Ishikawa (cell line): ENCODE data around the gene ARHGEF6.

ENCODE experiments used
- CEBPB ChIP-seq: IDR thresholded peaks from 2 replicates; pipeline ENCODE4 v1.6.1; 2012
- CREB1 ChIP-seq: IDR thresholded peaks from 2 replicates; pipeline ENCODE4 v1.6.1; 2012; ENCODE audit warnings: low read depth
- EGR1 ChIP-seq: IDR thresholded peaks from 2 replicates; pipeline ENCODE4 v1.6.1; 2012
- EP300 ChIP-seq: IDR thresholded peaks from 2 replicates; pipeline ENCODE4 v1.6.1; 2012; ENCODE audit warnings: borderline replicate concordance
- FOXM1 ChIP-seq: IDR thresholded peaks from 2 replicates; pipeline ENCODE4 v1.6.1; 2012; ENCODE audit warnings: low read depth, borderline replicate concordance
- NFIC ChIP-seq: IDR thresholded peaks from 2 replicates; pipeline ENCODE4 v1.6.1; 2012
- RAD21 ChIP-seq: IDR thresholded peaks from 2 replicates; pipeline ENCODE4 v1.6.1; 2012; ENCODE audit warnings: low read depth
- TAF1 ChIP-seq: IDR thresholded peaks from 2 replicates; pipeline ENCODE4 v1.6.1; 2012; ENCODE audit warnings: low read depth, mild to moderate bottlenecking
- TEAD4 ChIP-seq: IDR thresholded peaks from 2 replicates; pipeline ENCODE4 v1.6.1; 2012
- YY1 ChIP-seq: IDR thresholded peaks from 2 replicates; pipeline ENCODE4 v1.6.1; 2012; ENCODE audit warnings: low read depth
- TF ChIP-seq, protein P1 (sequence below): IDR thresholded peaks from 2 replicates; pipeline ENCODE4 v1.6.1; 2012
- TF ChIP-seq, protein P2 (sequence below): IDR thresholded peaks from 2 replicates; pipeline ENCODE4 v1.6.1; 2012
- TF ChIP-seq, protein P3 (sequence below): IDR thresholded peaks from 2 replicates; pipeline ENCODE4 v1.6.1; 2012; ENCODE audit warnings: low read depth, mild to moderate bottlenecking

DNA sequence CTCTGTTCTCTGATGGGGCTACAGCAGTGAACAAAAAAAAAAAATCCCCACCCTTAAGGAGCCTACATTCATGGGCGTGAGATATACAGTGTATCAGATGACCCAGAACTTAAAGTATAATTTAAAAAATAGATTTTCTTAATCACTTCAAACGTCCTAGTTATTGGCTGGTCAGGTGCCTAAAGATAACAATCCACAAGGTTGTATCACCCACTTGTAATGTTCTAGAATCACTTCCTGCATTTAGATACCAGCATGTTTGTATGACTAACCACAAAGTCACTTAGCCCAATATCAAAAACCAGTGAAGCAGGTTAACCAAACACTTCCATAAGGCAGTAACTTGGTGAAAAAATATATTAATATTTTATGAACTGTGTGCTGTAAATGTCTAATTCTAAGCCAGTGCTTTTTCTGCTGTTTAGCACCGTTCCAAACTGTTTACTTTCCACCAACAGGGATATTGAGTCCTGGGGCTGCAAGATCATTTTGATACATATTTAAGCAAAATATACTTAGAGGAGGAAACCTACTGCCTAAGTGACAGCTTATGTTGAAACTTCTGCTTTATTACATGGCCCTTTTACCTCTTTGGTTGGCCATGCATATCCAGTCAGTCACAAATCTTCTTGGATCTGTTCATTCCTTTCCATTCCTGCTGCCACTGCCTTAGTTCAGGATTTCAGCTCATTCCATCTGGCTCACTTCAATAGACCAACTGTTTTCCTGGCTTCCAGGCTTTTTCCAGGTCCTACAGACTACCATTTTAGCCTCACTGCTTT lies 89.5 kb downstream of the ARHGEF6 start:
- TF ChIP-seq, protein P1, sequence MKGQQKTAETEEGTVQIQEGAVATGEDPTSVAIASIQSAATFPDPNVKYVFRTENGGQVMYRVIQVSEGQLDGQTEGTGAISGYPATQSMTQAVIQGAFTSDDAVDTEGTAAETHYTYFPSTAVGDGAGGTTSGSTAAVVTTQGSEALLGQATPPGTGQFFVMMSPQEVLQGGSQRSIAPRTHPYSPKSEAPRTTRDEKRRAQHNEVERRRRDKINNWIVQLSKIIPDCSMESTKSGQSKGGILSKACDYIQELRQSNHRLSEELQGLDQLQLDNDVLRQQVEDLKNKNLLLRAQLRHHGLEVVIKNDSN: no peak
- TF ChIP-seq TEAD4: no peak
- no peak for TF ChIP-seq RAD21
- TF ChIP-seq, protein P2, sequence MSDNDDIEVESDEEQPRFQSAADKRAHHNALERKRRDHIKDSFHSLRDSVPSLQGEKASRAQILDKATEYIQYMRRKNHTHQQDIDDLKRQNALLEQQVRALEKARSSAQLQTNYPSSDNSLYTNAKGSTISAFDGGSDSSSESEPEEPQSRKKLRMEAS: no peak
- TF ChIP-seq TAF1: no peak
- TF ChIP-seq EGR1: no peak
- no peak for TF ChIP-seq FOXM1
- no peak for TF ChIP-seq EP300
- TF ChIP-seq, protein P3, sequence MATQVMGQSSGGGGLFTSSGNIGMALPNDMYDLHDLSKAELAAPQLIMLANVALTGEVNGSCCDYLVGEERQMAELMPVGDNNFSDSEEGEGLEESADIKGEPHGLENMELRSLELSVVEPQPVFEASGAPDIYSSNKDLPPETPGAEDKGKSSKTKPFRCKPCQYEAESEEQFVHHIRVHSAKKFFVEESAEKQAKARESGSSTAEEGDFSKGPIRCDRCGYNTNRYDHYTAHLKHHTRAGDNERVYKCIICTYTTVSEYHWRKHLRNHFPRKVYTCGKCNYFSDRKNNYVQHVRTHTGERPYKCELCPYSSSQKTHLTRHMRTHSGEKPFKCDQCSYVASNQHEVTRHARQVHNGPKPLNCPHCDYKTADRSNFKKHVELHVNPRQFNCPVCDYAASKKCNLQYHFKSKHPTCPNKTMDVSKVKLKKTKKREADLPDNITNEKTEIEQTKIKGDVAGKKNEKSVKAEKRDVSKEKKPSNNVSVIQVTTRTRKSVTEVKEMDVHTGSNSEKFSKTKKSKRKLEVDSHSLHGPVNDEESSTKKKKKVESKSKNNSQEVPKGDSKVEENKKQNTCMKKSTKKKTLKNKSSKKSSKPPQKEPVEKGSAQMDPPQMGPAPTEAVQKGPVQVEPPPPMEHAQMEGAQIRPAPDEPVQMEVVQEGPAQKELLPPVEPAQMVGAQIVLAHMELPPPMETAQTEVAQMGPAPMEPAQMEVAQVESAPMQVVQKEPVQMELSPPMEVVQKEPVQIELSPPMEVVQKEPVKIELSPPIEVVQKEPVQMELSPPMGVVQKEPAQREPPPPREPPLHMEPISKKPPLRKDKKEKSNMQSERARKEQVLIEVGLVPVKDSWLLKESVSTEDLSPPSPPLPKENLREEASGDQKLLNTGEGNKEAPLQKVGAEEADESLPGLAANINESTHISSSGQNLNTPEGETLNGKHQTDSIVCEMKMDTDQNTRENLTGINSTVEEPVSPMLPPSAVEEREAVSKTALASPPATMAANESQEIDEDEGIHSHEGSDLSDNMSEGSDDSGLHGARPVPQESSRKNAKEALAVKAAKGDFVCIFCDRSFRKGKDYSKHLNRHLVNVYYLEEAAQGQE: no peak
- no peak for TF ChIP-seq YY1
- no peak for TF ChIP-seq NFIC
- TF ChIP-seq CREB1: no peak
- no peak for TF ChIP-seq CEBPB
